ENCODE data around the gene DBNDD2.

DBNDD2 gene

GRCh38 chr20:45426320-45427016 lies 18.4 kb downstream of the DBNDD2 start:
- no peak for TF ChIP-seq FOXP2 (optimal IDR thresholded peaks at IDR 0.05; ENCODE audit: borderline replicate concordance, extremely low read depth, extremely low read length, insufficient read depth)

DNA sequence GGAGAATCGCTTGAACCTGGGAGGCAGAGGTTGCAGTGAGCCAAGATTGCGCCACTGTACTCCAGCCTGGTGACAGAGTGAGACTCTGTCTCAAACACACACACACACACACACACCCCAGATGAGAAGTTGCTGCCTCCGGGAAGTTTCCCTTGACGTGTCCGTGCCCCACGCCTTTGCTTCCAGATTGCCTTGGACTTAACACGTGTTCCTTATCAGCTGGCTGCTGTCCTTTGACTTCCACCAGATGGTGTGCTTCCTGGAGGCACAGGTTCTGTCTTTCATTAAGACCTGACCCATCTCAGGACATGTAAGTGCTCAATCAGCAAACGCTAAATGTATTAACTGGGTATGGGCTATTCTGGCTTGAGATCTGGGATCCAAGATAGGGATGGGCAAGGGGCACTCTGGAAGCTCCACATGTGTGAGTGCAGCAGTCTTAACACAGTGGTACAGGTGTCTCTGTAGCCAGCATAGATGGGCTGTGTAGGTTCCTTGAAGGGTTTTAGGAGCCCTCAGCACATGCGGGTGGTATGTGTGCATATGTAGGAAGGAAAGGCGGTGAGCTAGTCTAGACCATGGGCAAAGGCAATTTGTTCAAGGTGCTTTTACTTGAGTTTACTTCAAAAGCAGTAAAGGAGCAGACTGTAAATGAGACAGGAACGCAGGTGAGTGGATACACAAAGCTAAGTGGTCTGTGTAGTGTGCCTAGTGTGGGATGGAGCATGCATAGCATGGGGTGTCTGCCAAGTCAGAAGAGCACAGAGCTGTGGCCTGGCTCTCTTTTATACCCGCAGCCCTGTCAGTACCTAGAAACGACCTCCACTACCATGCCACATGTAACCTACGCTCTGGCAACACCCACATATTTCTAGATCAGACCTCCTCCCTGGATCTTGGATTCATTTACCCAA lies 19.4 kb downstream of the DBNDD2 start:
- TF ChIP-seq SIN3A (IDR thresholded peaks at IDR 0.05; ENCODE audit: borderline replicate concordance, insufficient read depth, low read length): no peak
- no peak for TF ChIP-seq TAF1 (IDR thresholded peaks at IDR 0.05; ENCODE audit: borderline replicate concordance, insufficient read depth, low read length)
- TF ChIP-seq FOXP2 (optimal IDR thresholded peaks at IDR 0.05; ENCODE audit: borderline replicate concordance, extremely low read depth, extremely low read length, insufficient read depth): no peak
- TF ChIP-seq POLR2AphosphoS5 (IDR thresholded peaks at IDR 0.05; ENCODE audit: low read depth, low read length): no peak
- TF ChIP-seq, protein P1, sequence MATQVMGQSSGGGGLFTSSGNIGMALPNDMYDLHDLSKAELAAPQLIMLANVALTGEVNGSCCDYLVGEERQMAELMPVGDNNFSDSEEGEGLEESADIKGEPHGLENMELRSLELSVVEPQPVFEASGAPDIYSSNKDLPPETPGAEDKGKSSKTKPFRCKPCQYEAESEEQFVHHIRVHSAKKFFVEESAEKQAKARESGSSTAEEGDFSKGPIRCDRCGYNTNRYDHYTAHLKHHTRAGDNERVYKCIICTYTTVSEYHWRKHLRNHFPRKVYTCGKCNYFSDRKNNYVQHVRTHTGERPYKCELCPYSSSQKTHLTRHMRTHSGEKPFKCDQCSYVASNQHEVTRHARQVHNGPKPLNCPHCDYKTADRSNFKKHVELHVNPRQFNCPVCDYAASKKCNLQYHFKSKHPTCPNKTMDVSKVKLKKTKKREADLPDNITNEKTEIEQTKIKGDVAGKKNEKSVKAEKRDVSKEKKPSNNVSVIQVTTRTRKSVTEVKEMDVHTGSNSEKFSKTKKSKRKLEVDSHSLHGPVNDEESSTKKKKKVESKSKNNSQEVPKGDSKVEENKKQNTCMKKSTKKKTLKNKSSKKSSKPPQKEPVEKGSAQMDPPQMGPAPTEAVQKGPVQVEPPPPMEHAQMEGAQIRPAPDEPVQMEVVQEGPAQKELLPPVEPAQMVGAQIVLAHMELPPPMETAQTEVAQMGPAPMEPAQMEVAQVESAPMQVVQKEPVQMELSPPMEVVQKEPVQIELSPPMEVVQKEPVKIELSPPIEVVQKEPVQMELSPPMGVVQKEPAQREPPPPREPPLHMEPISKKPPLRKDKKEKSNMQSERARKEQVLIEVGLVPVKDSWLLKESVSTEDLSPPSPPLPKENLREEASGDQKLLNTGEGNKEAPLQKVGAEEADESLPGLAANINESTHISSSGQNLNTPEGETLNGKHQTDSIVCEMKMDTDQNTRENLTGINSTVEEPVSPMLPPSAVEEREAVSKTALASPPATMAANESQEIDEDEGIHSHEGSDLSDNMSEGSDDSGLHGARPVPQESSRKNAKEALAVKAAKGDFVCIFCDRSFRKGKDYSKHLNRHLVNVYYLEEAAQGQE (IDR thresholded peaks at IDR 0.05; ENCODE audit: insufficient read depth in 1 of 2, low read depth in 2 of 2, low read length in 2 of 2): no peak

DNA sequence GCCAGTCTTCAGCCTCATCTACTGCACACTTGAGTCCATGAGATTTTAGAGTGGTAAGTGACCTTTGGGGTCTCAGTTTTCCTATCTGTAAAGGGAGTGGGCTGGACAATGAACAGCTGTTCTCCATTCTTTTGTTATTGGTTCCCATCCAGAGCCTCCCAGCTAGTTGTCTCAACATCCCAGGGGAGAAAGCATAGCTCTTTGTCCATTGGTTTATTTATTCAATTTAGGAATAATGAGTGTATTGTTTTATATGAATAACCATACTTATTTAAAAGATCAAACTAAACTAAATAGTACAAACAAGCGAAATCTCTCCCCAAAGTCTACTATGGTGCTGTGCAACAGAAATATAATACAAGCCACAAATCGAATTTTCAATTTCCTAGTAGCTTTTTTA lies 21.5 kb downstream of the DBNDD2 start:
- no peak for TF ChIP-seq POLR2AphosphoS5 (IDR thresholded peaks at IDR 0.05; ENCODE audit: low read depth, low read length)
- TF ChIP-seq, protein P1 (IDR thresholded peaks at IDR 0.05; ENCODE audit: insufficient read depth in 1 of 2, low read depth in 2 of 2, low read length in 2 of 2): no peak
- TF ChIP-seq TAF1 (IDR thresholded peaks at IDR 0.05; ENCODE audit: borderline replicate concordance, insufficient read depth, low read length): no peak
- TF ChIP-seq SIN3A (IDR thresholded peaks at IDR 0.05; ENCODE audit: borderline replicate concordance, insufficient read depth, low read length): no peak
- no peak for TF ChIP-seq FOXP2 (optimal IDR thresholded peaks at IDR 0.05; ENCODE audit: borderline replicate concordance, extremely low read depth, extremely low read length, insufficient read depth)

- TF ChIP-seq, protein P1 (IDR thresholded peaks at IDR 0.05; ENCODE audit: insufficient read depth in 1 of 2, low read depth in 2 of 2, low read length in 2 of 2): no peak
- TF ChIP-seq TAF1 (IDR thresholded peaks at IDR 0.05; ENCODE audit: borderline replicate concordance, insufficient read depth, low read length) (no peak), FOXP2 (optimal IDR thresholded peaks at IDR 0.05; ENCODE audit: borderline replicate concordance, extremely low read depth, extremely low read length, insufficient read depth) (no peak), POLR2AphosphoS5 (IDR thresholded peaks at IDR 0.05; ENCODE audit: low read depth, low read length) (no peak), SIN3A (IDR thresholded peaks at IDR 0.05; ENCODE audit: borderline replicate concordance, insufficient read depth, low read length) (no peak)
Measured at GRCh38 chr20:45432294-45432693, 24.2 kb downstream of the DBNDD2 start.

DNA sequence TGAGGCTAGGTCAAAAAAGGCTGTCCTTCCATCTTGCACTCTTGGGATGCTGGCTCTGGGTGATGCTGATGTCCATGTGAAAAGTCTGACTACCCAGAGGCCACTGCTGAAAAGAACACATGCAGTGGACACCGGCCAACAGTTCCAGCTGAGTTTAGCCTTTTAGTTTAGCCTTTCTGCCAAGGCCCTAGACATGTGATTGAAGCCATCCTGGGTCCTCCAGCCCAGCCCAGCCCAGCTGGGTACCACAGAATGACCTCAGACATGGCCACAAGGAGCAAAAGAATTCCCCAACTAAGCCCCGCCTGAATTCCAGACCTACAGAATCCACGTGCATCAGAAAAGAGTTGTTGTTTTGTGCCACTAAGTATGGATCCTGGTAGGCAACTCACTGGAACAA lies 25.2 kb downstream of the DBNDD2 start:
- no peak for TF ChIP-seq SIN3A (IDR thresholded peaks at IDR 0.05; ENCODE audit: borderline replicate concordance, insufficient read depth, low read length)
- no peak for TF ChIP-seq TAF1 (IDR thresholded peaks at IDR 0.05; ENCODE audit: borderline replicate concordance, insufficient read depth, low read length)
- TF ChIP-seq, protein P1 (IDR thresholded peaks at IDR 0.05; ENCODE audit: insufficient read depth in 1 of 2, low read depth in 2 of 2, low read length in 2 of 2): no peak
- TF ChIP-seq POLR2AphosphoS5 (IDR thresholded peaks at IDR 0.05; ENCODE audit: low read depth, low read length): no peak
- TF ChIP-seq FOXP2 (optimal IDR thresholded peaks at IDR 0.05; ENCODE audit: borderline replicate concordance, extremely low read depth, extremely low read length, insufficient read depth): no peak
